ENCODE data around the gene PLEK.

The PLEK gene

GRCh38 chr2:68403199-68403644 is 38.1 kb downstream of the PLEK start:
- Histone ChIP-seq H4K20me1 (ENCODE audit: control insufficient read depth, insufficient read depth, low read depth, low read length) (no peaks in the 10 kb centered on the region), H3K9me2 (replicated peaks; ENCODE audit: control insufficient read depth, low read length) (no peaks in the 10 kb centered on the region), H3K9me3 (ENCODE audit: control insufficient read depth, insufficient read depth, low read length) (no peaks in the 10 kb centered on the region), H3F3A (ENCODE audit: control insufficient read depth, insufficient read depth) (no peaks in the 10 kb centered on the region), H3K27ac (ENCODE audit: low read depth, low read length) (no peak overlapping the region), H3K4me3 (ENCODE audit: low read length) (no peak overlapping the region), H3K36me3 (ENCODE audit: control insufficient read depth, low read length) (no peaks in the 10 kb centered on the region), H3K4me1 (ENCODE audit: control insufficient read depth, low read length) (peaks cover 26% of the 10 kb centered on the region), H3K4me2 (ENCODE audit: low read length) (0 out of 2 replicates have a peak overlapping the region, but pooled peaks have one; percentile 2), H3K27me3 (ENCODE audit: control insufficient read depth, low read length) (no peaks in the 10 kb centered on the region), H3K79me2 (ENCODE audit: control insufficient read depth, low read length) (no peaks in the 10 kb centered on the region)
- no peak for TF ChIP-seq EZH2phosphoT487 (IDR thresholded peaks at IDR 0.05; ENCODE audit: borderline replicate concordance, low read length)
- no peak for TF ChIP-seq CTCF (IDR thresholded peaks at IDR 0.05; ENCODE audit: low read depth, low read length, poor library complexity, severe bottlenecking)

- Histone ChIP-seq H3K36me3 (ENCODE audit: control insufficient read depth, low read length) (no peaks in the 10 kb centered on the region), H3K9me3 (ENCODE audit: control insufficient read depth, insufficient read depth, low read length) (no peaks in the 10 kb centered on the region), H3K27ac (ENCODE audit: low read depth, low read length) (no peak overlapping the region), H3K79me2 (ENCODE audit: control insufficient read depth, low read length) (no peaks in the 10 kb centered on the region), H4K20me1 (ENCODE audit: control insufficient read depth, insufficient read depth, low read depth, low read length) (no peaks in the 10 kb centered on the region), H3K4me3 (ENCODE audit: low read length) (no peak overlapping the region), H3K4me2 (ENCODE audit: low read length) (peak overlapping the region; percentile 32), H3F3A (ENCODE audit: control insufficient read depth, insufficient read depth) (no peaks in the 10 kb centered on the region), H3K4me1 (ENCODE audit: control insufficient read depth, low read length) (peaks cover 30% of the 10 kb centered on the region), H3K9me2 (replicated peaks; ENCODE audit: control insufficient read depth, low read length) (no peaks in the 10 kb centered on the region), H3K27me3 (ENCODE audit: control insufficient read depth, low read length) (no peaks in the 10 kb centered on the region)
- TF ChIP-seq CTCF (IDR thresholded peaks at IDR 0.05; ENCODE audit: low read depth, low read length, poor library complexity, severe bottlenecking) (no peak), EZH2phosphoT487 (IDR thresholded peaks at IDR 0.05; ENCODE audit: borderline replicate concordance, low read length) (no peak)
Measured at GRCh38 chr2:68404164-68404563, 39.1 kb downstream of the PLEK start.

- Histone ChIP-seq H3K27me3 (ENCODE audit: control insufficient read depth, low read length) (no peaks in the 10 kb centered on the region), H3K79me2 (ENCODE audit: control insufficient read depth, low read length) (no peaks in the 10 kb centered on the region), H3K4me2 (ENCODE audit: low read length) (no peak overlapping the region)
Measured at GRCh38 chr2:68404893-68405799, 40.1 kb downstream of the PLEK start.

More at GRCh38 chr2:68404893-68405799, 40.1 kb downstream of the PLEK start:
- peaks cover 36% of the 10 kb centered on the region for H3K4me1 ChIP-seq (ENCODE audit: control insufficient read depth, low read length)
- no peak for TF ChIP-seq CTCF (IDR thresholded peaks at IDR 0.05; ENCODE audit: low read depth, low read length, poor library complexity, severe bottlenecking)
- TF ChIP-seq EZH2phosphoT487 (IDR thresholded peaks at IDR 0.05; ENCODE audit: borderline replicate concordance, low read length): no peak
- no peaks in the 10 kb centered on the region for H4K20me1 ChIP-seq (ENCODE audit: control insufficient read depth, insufficient read depth, low read depth, low read length)
- H3K27ac ChIP-seq (ENCODE audit: low read depth, low read length): no peak overlapping the region
- H3K9me2 ChIP-seq (replicated peaks; ENCODE audit: control insufficient read depth, low read length): no peaks in the 10 kb centered on the region
- H3K9me3 ChIP-seq (ENCODE audit: control insufficient read depth, insufficient read depth, low read length): no peaks in the 10 kb centered on the region
- H3F3A ChIP-seq (ENCODE audit: control insufficient read depth, insufficient read depth): no peaks in the 10 kb centered on the region; the same call in 1 of the 2 replicates
- no peaks in the 10 kb centered on the region for H3K36me3 ChIP-seq (ENCODE audit: control insufficient read depth, low read length)
- H3K4me3 ChIP-seq (ENCODE audit: low read length): no peak overlapping the region
